GM18868 (cell line): Measurements from ENCODE around the gene STAMBPL1.
A peak's percentile ranks its signal among the peaks of the same experiment; 100 is the strongest.

Experiments
- ATAC-seq: cut with Tn5 transposase; IDR thresholded peaks from one replicate; pipeline ENCODE4 v1.9.1; 2021; ENCODE audit warnings: mild to moderate bottlenecking, moderate library complexity; ENCODE audit not compliant: unreplicated experiment

STAMBPL1 gene

DNA sequence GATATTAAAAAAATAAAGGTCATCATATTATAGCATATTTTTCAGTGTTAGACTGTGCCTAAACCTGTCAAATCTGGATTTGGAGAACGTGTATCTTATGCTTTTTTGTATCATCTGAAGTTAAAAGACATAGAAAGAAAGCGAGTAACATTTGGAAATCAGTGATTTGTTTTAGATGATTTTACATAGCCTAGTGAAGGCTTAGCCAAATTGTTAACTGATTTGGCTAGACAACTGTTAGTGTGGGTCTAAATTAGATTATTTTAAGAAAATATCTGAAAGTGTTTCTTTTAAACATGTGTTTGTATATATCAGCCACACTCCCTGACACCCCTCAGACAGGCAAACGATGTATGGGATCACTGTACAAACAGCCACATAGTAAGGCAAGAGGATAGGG, 36.9 kb downstream of the STAMBPL1 start:
- no peak for ATAC-seq

DNA sequence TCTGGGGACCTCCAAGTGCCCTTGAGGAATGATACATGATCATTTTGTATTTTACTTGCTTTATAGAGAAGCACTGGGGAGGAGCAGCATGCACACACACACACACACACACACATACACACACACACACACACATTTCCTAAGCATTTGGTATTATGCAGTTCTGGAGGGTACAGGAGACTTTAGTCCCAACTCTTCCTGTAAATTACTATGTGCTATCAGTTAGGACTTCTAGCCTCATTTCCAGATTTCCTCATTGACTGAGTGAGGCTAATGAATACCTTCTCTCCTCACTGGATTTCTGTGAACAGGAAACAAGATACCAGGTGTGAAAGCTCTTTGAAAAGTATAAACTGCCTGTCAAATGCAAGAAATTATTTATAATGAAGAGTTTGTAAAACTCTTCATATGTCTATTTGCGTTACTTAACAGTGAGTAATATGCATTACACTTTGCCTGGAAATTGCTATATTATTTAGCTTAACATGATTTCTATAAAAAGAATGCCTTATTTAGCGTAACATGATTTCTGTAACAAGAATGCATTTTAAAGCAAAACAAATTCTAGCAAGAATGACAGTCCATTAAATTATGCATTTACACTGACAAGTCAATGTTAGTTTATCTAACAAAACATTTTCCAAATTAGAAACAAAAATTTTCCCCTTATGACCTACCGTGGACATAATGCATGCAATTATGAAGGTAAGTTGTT, 38.3 kb downstream of the STAMBPL1 start:
- ATAC-seq: no peak

DNA sequence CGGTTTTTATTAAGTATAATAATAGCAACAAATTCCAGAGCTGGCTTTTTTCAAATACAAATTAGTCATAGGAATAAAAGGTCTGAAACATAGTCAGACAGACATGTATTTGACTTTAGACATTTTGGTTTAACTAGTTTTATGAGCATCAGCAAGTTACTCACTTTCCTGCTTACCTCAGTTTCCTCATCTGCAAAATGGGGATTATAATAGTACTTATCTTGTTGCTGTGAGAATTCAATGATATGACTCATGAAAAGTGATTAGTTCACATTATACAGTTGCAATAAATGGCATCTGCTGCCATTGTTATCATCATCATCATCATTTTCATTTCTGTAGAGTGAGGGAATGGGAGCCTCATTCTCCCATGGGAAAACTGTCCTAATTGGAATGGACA, 39.0 kb downstream of the STAMBPL1 start:
- ATAC-seq: no peak

DNA sequence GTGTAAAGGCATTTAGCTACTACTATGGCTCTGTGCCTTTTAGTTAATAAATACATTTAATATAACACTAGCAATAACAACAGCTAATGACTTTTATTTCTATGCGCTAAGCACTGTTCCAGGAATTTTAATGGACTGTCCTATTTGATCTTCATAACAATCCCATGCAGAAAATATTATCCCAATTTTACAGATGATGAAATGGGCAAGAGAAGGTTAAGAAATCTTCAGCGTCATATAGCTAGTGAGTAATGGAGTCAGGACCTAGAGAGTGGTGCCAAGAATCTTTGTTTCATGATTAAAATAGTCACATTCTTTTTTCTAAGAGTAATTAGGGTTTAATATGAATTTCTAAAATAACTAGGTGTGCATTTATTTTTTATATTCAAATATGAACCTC, 40.2 kb downstream of the STAMBPL1 start:
- ATAC-seq: no peak

DNA sequence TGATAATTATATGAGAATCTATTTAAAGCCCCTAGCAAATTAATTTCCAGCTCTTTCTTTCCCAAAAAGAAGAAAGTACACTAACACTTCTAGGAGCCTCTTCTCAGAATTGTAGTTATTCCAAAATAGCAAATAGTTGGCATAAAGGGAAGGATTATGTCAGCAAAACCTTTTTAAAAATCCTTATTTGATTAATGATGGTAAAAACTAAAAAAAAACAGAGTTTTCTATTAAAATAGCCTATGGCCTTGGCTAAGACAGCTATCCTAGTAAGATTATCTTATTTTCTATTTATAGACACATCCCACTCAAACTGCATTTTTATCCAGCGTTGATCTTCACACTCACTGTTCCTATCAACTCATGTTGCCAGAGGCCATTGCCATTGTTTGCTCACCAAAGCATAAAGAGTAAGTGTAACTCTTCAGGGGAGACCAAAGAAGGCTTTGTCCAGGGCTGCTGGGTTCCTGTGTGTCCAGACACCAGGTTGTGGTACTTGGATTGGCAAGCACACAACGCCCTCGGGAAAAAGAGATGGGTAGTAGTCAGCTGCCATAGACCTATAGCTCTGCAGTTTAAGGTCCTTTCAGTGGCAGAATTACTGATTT, 41.0 kb downstream of the STAMBPL1 start:
- no peak for ATAC-seq

DNA sequence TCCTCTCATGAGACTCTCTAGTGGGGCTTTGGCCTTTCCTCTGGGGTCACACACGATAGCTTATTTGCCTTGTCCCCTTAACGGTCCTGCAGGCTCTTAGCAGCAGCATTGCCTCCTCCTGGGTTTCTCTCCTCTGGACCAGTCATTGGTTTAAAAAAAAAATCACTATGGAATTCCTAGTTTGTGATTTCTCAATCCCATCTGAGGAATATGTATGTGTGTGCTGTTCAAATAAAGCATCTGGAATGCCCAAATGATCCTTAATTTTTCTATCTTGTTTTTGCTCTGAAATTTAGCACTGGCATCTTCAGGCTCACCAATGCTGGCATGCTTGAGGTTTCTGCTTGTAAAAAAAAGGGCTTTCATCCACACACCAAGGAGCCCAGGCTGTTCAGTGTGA, 42.0 kb downstream of the STAMBPL1 start:
- no peak for ATAC-seq

DNA sequence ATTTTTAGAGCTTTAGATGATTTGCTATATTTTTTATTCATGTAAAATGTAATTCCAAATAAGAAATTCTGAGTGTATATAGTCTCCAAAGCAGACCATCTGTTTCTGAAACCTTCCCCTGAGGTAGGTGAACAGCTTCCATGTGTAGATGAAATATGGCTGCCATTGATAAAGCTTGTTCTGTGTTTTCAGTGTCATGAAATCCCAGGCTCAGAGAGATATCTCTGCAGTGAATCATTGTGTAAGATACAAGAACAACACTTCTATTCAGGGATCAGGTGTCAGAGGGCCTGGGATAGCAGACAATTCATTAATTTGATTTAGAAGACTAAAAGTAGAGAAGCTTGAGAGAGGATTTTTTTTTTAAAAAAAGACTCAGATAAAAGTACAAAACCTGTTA, 43.5 kb downstream of the STAMBPL1 start:
- ATAC-seq: no peak

DNA sequence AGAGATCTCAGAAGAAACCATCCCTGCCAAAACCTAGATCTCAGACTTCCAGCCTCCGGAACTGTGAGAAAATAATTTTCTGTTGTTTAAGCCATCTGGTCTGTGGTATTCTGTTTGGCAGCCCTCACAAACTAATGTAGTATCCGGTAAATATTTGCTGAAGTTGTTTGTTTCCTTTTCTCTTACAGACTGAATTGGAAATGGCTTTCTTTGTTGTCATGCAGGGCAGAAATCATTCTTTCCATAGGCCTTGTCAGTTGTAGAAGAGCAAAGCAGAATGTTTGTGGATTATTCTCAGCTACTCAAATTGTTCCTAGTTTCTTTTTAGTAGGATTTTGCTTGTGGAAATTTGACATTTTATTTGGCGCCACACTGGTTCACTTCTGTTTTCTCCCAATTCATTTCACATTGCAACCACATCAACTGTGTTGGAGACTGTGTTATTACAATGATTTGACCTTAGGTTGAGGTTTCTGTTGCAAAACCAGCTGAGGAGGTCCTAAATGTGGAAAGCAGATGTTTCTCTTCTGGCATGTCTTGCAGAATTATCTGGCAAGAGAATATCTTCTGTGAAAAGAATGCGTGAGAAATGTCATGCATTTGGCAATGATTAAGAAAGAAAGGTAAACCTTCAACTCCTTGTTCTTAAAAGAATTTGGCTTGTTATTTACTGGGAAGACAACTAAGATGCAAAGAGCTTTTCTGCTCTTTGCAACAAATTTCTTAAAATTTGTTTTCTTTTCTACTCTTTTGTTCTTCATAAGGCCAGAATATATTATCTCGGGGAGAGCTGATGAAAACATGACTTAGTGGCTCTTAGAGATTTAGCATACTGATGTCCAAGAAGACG, 46.7 kb downstream of the STAMBPL1 start:
- no peak for ATAC-seq

DNA sequence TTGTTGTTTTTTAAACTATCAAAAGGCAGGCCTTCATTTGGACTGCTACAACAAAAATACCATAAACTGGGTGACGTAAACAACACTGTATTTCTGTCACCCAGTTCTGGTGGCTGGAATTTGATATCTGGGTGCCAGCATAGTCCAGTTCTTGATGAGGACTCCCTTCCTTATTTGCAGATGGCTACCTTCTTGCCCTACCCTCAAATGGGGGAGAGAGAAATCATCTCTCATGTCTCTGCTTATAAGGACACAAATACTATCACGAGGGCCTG, 47.3 kb downstream of the STAMBPL1 start:
- ATAC-seq: no peak

DNA sequence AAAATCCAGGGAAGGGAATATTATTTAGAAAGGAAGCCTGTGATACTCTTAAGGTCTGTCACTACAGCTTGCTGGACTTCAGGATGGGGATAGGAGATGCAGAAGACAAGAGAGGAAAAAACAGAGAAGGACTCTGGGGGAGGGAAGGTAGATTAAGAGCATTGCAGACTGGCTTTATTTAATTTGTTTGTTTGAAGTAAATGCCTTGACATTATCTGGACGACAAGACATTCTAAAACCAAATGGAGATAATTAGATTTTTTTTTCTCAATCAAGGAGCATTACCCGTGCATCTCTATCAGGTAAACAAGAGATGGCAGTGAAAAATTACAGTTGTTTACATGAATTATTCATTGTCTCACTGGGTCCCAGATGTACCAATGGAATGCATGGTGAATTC, 48.2 kb downstream of the STAMBPL1 start:
- ATAC-seq: no peak

DNA sequence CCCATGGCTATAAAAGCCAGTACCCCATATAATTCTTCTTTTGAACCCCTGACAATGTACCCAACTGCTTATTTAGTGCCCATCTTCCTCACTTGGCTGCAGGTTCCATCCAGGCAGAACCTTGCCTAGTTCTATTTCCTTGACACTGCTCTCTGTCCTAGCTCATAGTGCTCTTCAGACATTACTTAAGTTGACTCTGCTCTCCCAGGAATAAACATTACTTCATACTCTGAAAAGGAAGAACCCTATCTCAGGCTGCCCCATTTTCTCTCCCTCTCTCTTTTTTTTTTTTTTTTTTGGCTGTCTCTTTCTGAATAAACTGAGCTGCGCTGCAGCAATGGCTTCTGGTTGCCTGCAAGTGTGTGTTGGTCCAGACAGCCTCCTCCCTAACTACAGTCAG, 51.5 kb downstream of the STAMBPL1 start:
- ATAC-seq: no peak

DNA sequence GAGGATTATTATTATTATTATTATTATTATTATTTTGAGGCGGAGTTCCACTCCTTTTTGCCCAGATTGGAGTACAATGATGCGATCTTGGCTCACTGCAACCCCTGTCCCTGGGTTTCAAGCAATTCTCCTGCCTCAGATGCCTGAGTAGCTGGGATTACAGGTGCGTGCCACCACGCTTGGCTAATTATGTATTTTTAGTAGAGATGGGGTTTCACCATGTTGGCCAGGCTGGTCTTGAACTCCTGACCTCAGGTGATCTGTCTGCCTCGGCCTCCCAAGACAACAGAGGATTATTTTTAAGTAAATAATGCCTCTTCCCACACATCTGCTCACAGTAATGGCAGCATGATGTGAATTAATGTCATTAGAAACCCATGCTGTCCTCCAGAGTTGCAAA, 52.0 kb downstream of the STAMBPL1 start:
- peak; percentile 7 for ATAC-seq

DNA sequence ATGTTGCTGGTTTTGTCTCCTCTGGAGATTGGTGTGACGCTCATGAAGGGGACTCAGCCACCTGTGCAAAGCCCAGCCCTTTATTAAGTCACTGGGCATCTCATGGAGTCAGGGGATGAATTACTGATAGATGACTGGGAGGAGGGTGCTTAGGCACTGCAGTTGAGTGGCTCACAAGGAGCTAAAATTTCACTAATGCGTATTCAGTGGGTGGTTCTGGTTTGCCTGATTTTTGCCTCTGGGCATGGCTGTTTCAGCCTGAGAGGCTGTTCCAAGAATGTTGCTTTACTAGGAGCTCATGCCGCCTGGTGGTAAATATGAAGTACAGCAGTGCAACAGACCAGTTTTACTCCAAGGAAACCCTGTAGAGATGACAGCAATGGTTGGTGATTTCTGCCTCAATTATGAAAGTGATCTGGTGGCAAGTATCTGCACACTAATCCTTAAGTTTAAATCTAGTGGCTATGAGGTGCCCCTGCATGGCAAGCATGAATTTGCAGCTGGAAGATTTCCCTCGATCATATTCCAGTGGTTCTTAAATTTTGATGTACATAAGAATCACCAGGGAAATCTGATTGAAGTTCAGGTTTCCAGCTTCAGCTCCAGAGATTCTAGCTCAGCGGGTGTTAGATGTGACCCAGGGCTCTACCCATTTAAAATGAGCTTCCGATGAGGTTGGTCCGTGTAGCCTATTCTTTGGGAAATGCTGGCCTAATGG, 52.7 kb downstream of the STAMBPL1 start:
- peak; percentile 67 for ATAC-seq

DNA sequence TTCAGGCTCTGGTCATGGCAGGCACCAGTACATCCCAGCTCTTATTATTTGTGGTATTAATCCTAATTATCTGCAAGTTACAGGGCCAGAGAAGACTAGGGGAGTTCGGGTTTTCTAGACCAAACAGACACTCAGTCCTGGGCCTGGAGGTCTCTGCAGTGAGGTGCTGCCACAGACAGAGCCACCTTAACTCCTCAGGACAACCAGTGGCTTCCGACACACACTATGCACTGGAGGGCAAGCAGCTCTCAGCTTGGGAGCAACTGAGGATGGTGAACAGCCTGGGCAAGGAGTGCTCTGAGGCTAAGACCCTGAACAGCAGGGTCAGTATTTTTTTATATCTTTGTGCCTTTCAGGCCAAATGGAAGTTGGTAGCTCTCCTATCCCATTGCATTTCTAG, 53.5 kb downstream of the STAMBPL1 start:
- no peak for ATAC-seq

DNA sequence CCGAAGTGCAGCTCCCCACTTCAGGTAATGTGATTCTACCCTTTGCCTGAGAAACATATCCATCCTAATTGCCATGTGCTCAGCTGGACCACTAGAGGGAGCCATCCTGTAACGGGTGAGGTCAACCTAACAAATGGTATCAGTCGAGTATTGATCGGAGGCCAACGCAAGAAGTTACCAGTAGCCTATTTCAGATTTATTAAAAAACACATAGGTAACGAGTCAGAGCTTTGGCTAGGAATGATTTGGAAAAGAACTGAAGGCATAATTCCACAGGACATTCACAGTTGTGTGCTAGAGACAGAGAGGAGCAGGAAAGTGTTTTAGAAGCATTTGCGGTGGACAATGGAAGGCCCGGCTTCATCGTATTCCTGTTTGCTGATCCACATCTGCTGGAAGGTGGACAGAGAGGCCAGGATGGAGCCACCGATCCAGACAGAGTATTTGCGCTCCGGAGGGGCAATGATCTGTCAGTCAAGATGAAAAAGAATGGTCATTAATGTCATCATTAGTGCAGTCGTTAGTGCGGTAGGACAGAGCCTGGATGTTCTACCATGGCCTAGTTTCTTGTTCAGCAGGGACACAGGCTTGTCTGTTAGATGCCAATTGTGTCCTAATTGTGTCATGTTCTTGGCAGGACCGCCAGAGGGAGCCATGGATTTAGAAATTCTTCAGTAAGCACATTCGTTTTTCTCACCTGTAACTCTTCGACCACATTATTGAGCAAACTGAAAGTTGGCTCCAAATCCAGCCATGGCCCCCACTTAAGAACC, 55.0 kb downstream of the STAMBPL1 start:
- ATAC-seq: no peak

DNA sequence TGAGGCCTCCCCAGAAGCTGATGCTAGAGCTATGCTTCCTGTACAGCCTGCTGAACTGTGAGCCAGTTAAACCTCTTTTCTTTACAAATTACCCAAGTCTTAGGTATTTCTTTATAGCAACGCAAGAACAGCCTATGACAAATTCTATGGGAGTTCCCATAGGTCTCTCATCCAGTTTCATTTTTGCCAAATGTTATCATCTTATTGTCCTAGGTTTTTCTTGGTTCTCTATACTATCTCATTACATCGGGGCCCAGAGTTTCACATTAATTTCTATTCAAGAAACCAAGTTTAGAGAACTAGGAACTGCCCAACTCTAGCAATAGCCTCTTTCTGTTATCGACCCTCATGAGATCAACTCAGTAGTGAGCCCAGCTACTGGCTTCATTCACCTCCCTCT, 56.6 kb downstream of the STAMBPL1 start:
- ATAC-seq: no peak

DNA sequence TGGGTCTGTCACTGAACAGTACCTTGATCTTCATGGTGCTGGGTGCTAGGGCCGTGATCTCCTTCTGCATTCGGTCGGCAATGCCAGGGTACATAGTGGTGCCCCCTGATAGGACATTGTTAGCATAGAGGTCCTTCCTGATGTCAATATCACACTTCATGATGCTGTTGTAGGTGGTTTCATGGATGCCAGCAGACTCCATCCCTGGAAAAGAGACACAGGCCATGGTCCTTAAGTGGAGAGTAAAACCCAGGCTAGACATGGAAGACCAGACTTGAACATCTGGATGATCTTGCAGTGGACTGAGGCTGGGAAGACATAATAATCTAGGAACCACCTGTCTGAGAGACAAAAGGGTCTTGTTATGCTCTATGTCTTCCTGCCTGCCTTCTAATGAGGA, 58.0 kb downstream of the STAMBPL1 start:
- ATAC-seq: no peak

DNA sequence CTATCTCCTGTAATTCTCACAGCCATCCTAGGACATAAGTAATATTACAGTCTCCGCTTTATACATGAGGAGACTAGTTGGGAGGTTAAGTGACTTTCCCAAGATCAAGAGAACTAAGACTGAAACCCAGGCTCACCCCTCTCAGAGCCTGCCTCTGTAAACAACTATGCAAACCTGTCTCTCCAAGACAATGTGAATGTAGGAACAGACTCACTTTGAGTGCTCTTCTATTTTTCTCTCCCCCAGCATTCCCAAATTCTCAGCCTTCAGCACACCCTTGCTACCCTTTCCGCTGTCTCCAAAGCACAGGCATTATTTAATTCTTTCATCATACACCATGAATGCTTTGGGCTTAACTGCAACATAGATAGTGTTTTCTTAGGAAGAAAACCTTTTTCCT, 58.9 kb downstream of the STAMBPL1 start:
- ATAC-seq: no peak

DNA sequence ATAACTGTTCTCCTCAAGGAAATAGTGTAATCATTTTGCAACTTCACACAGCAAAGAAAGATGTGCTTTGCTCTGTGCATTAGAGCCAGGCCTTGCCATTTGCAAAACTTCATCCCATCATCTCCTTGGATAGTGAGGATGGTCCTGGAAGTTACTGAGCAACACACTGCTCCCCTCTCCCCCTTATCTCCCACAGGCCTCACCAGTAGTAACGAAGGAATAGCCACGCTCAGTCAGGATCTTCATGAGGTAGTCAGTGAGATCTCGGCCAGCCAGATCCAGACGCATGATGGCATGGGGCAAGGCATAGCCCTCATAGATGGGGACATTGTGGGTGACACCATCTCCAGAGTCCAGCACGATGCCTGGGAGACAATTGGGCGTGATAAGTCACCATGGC, 61.0 kb downstream of the STAMBPL1 start:
- no peak for ATAC-seq

DNA sequence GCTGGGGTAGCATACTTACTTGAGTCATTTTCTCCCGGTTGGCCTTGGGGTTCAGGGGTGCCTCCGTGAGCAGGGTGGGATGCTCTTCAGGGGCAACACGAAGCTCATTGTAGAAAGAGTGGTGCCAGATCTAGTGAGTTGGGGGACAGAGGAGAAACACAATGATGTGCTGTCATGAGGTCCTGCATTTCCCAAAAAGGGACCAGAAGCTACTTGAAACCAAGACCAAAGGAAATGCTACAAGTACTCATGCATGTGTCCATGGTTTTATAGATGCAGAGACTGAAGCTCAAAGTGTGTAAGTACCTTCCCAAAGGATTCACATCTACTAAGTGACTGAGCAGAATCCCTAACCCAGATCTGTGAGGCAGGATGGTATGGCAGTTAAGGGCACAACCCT, 63.7 kb downstream of the STAMBPL1 start:
- no peak for ATAC-seq

DNA sequence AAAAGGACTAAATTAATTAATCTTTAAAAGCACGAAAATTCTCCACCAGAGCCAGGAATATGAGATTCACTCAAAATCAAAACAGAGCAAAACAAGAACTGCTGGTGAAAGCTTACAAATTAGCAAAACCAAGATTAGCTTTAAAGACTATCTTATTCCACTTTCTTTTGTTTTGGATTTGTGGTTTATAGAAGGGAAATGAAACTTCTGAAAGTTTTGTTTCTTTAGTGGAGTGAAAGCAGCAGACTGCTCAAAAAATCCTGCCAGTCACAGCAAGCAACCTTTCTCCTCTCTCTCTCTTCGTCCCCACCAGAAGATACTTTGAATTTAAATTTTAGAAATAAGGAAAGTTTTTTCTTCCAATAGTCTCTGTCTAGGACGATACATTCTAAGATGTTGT, 64.8 kb downstream of the STAMBPL1 start:
- peak; percentile 74 for ATAC-seq
